Neutrophil (primary cell): ENCODE results near the gene TERT.

Experiments
- H3K27ac ChIP-seq: fragments of 200-600 bp; sonication (generic); 2 replicates; pipeline ENCODE4 v1.5.1; 2016; ENCODE audit warnings: mild to moderate bottlenecking, moderate library complexity
- H3K27me3 ChIP-seq: fragments of 200-600 bp; sonication (generic); 2 replicates; pipeline ENCODE4 v1.6.0; 2016; ENCODE audit warnings: mild to moderate bottlenecking
- H3K36me3 ChIP-seq: fragments of 200-600 bp; sonication (generic); 2 replicates; pipeline ENCODE4 v1.5.1; 2017
- H3K4me1 ChIP-seq, 2 experiments: fragments of 200-600 bp in 1 of 2; sonication (generic) in 1 of 2; 1 replicate in 1 of 2; 2 replicates in 1 of 2; pipeline versions ENCODE4 v1.5.1 to v1.6.1; 2013 to 2016; ENCODE audit warnings: low read depth in 1 of 2, low read length in 1 of 2, mild to moderate bottlenecking in 1 of 2, moderate library complexity in 1 of 2; ENCODE audit not compliant: control insufficient read depth in 1 of 2, insufficient read depth in 1 of 2
- H3K4me3 ChIP-seq, 2 experiments: fragments of 200-600 bp in 1 of 2; sonication (generic) in 1 of 2; 1 replicate in 1 of 2; 2 replicates in 1 of 2; pipeline ENCODE4 v1.5.1; 2013 to 2016; ENCODE audit warnings: low read depth in 1 of 2, low read length in 1 of 2, mild to moderate bottlenecking in 1 of 2, moderate library complexity in 1 of 2
- H3K9me3 ChIP-seq: fragments of 200-600 bp; sonication (generic); 2 replicates; pipeline ENCODE4 v1.5.1; 2016
- CTCF ChIP-seq: fragments of 200-600 bp; sonication (generic); IDR thresholded peaks from 2 replicates; pipeline ENCODE4 v1.5.1; 2016; ENCODE audit warnings: antibody characterized with exemption

TERT gene

GRCh38 chr5:1252681-1253080 is 42.2 kb downstream of the TERT start:
- Histone ChIP-seq H3K27ac (no peak overlapping the region), H3K4me1 (no peaks in the 10 kb centered on the region), H3K36me3 (no peaks in the 10 kb centered on the region), H3K9me3 (no peaks in the 10 kb centered on the region), H3K27me3 (peaks cover 1% of the 10 kb centered on the region), H3K4me3 (no peak overlapping the region)
- no peak for TF ChIP-seq CTCF

- no peaks in the 10 kb centered on the region for H3K4me1 ChIP-seq
- H3K4me3 ChIP-seq: no peak overlapping the region
- no peaks in the 10 kb centered on the region for H3K36me3 ChIP-seq
- H3K27me3 ChIP-seq: peaks cover 9% of the 10 kb centered on the region
- no peak overlapping the region for H3K27ac ChIP-seq
- TF ChIP-seq CTCF: no peak
- no peaks in the 10 kb centered on the region for H3K9me3 ChIP-seq
Measured at GRCh38 chr5:1251678-1252580, 42.9 kb downstream of the TERT start.

- Histone ChIP-seq H3K27me3 (peaks cover 32% of the 10 kb centered on the region), H3K27ac (no peak overlapping the region), H3K4me1 (no peaks in the 10 kb centered on the region), H3K4me3 (no peak overlapping the region), H3K36me3 (no peaks in the 10 kb centered on the region), H3K9me3 (no peaks in the 10 kb centered on the region)
- TF ChIP-seq CTCF: no peak
Measured at GRCh38 chr5:1249366-1250280, 45.2 kb downstream of the TERT start.

GRCh38 chr5:1247811-1248210 is 47.1 kb downstream of the TERT start:
- H3K9me3 ChIP-seq: no peaks in the 10 kb centered on the region
- H3K4me3 ChIP-seq: no peak overlapping the region
- no peaks in the 10 kb centered on the region for H3K36me3 ChIP-seq
- H3K27me3 ChIP-seq: peaks cover 43% of the 10 kb centered on the region
- H3K4me1 ChIP-seq: no peaks in the 10 kb centered on the region
- TF ChIP-seq CTCF: no peak
- H3K27ac ChIP-seq: no peak overlapping the region

GRCh38 chr5:1246711-1247431 is 48.0 kb downstream of the TERT start:
- Histone ChIP-seq H3K4me3 (no peak overlapping the region), H3K9me3 (no peaks in the 10 kb centered on the region), H3K27me3 (peaks cover 43% of the 10 kb centered on the region), H3K27ac (no peak overlapping the region), H3K36me3 (no peaks in the 10 kb centered on the region), H3K4me1 (no peaks in the 10 kb centered on the region)
- no peak for TF ChIP-seq CTCF
